Measurements from ENCODE around the gene MB21D2.

DNA sequence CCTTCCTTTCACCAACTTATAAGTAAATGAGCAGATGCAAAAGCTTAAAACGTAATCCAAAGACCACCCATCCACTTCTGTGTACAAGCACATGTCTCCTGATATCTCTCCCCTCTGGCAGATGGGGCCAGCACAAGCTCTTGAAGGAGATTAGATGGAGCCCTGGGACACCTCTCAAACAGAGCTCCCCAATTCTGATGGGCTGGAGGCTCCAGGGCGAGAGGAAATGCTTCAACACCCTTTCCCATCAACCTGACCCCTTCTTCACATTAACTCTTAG is 73.2 kb downstream of the MB21D2 start:
- no peak for TF ChIP-seq HDGF (IDR thresholded peaks at IDR 0.05; ENCODE audit: borderline replicate concordance)
- no peak for TF ChIP-seq SP1 (IDR thresholded peaks at IDR 0.05)
- no peak for TF ChIP-seq L3MBTL2 (conservative IDR thresholded peaks at IDR 0.05)
